ENCODE results near the gene UROC1. TPM values are rescaled to one million over a fixed set of nuclear protein-coding genes. Genes with fewer than 3 reads are reported as not detected.

The UROC1 gene
- total RNA-seq, 1 experiment from 2014 or later = not detected

- no peak for DNase-seq (ENCODE audit: unreplicated experiment)
- H3K4me1 Mint-ChIP-seq (ENCODE audit: insufficient read depth, unreplicated experiment) = no peaks in the 10 kb centered on the region
- no peaks in the 10 kb centered on the region for H3K27me3 Mint-ChIP-seq (ENCODE audit: insufficient read depth, unreplicated experiment)
- H3K9me3 Mint-ChIP-seq (ENCODE audit: unreplicated experiment) = no peaks in the 10 kb centered on the region
- no peak overlapping the region for H3K4me3 Mint-ChIP-seq (ENCODE audit: unreplicated experiment)
- ChIA-PET POLR2A (no interaction called here), CTCF (no interaction called here)
- no peak for TF ChIP-seq CTCF (IDR thresholded peaks at IDR 0.05; ENCODE audit: unreplicated experiment)
- H3K36me3 Mint-ChIP-seq (ENCODE audit: insufficient read depth, unreplicated experiment) = peaks cover 75% of the 10 kb centered on the region
- BruUV-seq (replicated peaks) = no TSS peak
- intact Hi-C loops (cut with micrococcal nuclease) = no loop called here
- H3K27ac Mint-ChIP-seq (ENCODE audit: low read depth, unreplicated experiment) = peak overlapping the region; percentile 59
Measured at GRCh38 chr3:126454437-126455198, 63.0 kb downstream of the UROC1 start.

- H3K36me3 Mint-ChIP-seq (ENCODE audit: insufficient read depth, unreplicated experiment) = peaks cover 74% of the 10 kb centered on the region
- no peak for TF ChIP-seq CTCF (IDR thresholded peaks at IDR 0.05; ENCODE audit: unreplicated experiment)
- no peak for DNase-seq (ENCODE audit: unreplicated experiment)
- no peaks in the 10 kb centered on the region for H3K9me3 Mint-ChIP-seq (ENCODE audit: unreplicated experiment)
- ChIA-PET CTCF (no interaction called here), POLR2A (no interaction called here)
- no peak overlapping the region for H3K4me3 Mint-ChIP-seq (ENCODE audit: unreplicated experiment)
- no TSS peak for BruUV-seq (replicated peaks)
- no peaks in the 10 kb centered on the region for H3K4me1 Mint-ChIP-seq (ENCODE audit: insufficient read depth, unreplicated experiment)
- H3K27me3 Mint-ChIP-seq (ENCODE audit: insufficient read depth, unreplicated experiment) = no peaks in the 10 kb centered on the region
- peak overlapping the region; percentile 59 for H3K27ac Mint-ChIP-seq (ENCODE audit: low read depth, unreplicated experiment)
- intact Hi-C loops (cut with micrococcal nuclease) = no loop called here
Measured at GRCh38 chr3:126454025-126454424, 63.5 kb downstream of the UROC1 start.

- no peaks in the 10 kb centered on the region for H3K4me1 Mint-ChIP-seq (ENCODE audit: insufficient read depth, unreplicated experiment)
- POLR2A ChIA-PET = interaction anchor here (1.4 kb wide), 1 partner anchor 20 kb away, joined by 3 read pairs; no protein-coding TSS in a partner anchor
- intact Hi-C loops (cut with micrococcal nuclease) = no loop called here
- H3K27ac Mint-ChIP-seq (ENCODE audit: low read depth, unreplicated experiment) = no peak overlapping the region
- no peak overlapping the region for H3K4me3 Mint-ChIP-seq (ENCODE audit: unreplicated experiment)
- DNase-seq (ENCODE audit: unreplicated experiment) = no peak
- peaks cover 64% of the 10 kb centered on the region for H3K36me3 Mint-ChIP-seq (ENCODE audit: insufficient read depth, unreplicated experiment)
- no peaks in the 10 kb centered on the region for H3K9me3 Mint-ChIP-seq (ENCODE audit: unreplicated experiment)
- H3K27me3 Mint-ChIP-seq (ENCODE audit: insufficient read depth, unreplicated experiment) = no peaks in the 10 kb centered on the region
- BruUV-seq (replicated peaks) = no TSS peak
- CTCF ChIA-PET = interaction anchor here (0.7 kb wide), 2 partner anchors 11 to 23 kb away, joined by 3 read pairs; no protein-coding TSS in a partner anchor
- TF ChIP-seq CTCF (IDR thresholded peaks at IDR 0.05; ENCODE audit: unreplicated experiment) = no peak
Measured at GRCh38 chr3:126452213-126452612, 65.4 kb downstream of the UROC1 start.

- H3K9me3 Mint-ChIP-seq (ENCODE audit: unreplicated experiment) = no peaks in the 10 kb centered on the region
- intact Hi-C loops (cut with micrococcal nuclease) = no loop called here
- BruUV-seq (replicated peaks) = no TSS peak
- TF ChIP-seq CTCF (IDR thresholded peaks at IDR 0.05; ENCODE audit: unreplicated experiment) = no peak
- H3K27ac Mint-ChIP-seq (ENCODE audit: low read depth, unreplicated experiment) = no peak overlapping the region
- DNase-seq (ENCODE audit: unreplicated experiment) = no peak
- ChIA-PET POLR2A (interaction anchor here (1.1 kb wide), 1 partner anchor 21 kb away, joined by 4 read pairs; no protein-coding TSS in a partner anchor), CTCF (interaction anchor here (0.5 to 0.7 kb wide), 3 partner anchors 12 to 44 kb away, joined by 3 to 4 read pairs (median 3); no protein-coding TSS in a partner anchor)
- no peaks in the 10 kb centered on the region for H3K27me3 Mint-ChIP-seq (ENCODE audit: insufficient read depth, unreplicated experiment)
- no peaks in the 10 kb centered on the region for H3K4me1 Mint-ChIP-seq (ENCODE audit: insufficient read depth, unreplicated experiment)
- H3K36me3 Mint-ChIP-seq (ENCODE audit: insufficient read depth, unreplicated experiment) = peaks cover 66% of the 10 kb centered on the region
- no peak overlapping the region for H3K4me3 Mint-ChIP-seq (ENCODE audit: unreplicated experiment)
Measured at GRCh38 chr3:126451511-126451910, 66.1 kb downstream of the UROC1 start.
